B cell (primary cell): ENCODE results near the gene ELK4. TPM values are rescaled to one million over a fixed set of nuclear protein-coding genes. Genes with fewer than 3 reads are reported as not detected.

ENCODE experiments used
- ATAC-seq: fragments of 200-7000 bp; cut with Tn5 transposase; one replicate; pipeline ENCODE4 v1.10.0; 2021; ENCODE audit warnings: low read depth, mild to moderate bottlenecking, moderate number of reproducible peaks, moderate library complexity
- CTCF ChIA-PET: fragments of 350-600 bp; sonication (Branson Sonifier 250); formaldehyde crosslinking; loops from one replicate; lab custom pipeline; 2021; ENCODE audit warnings: antibody characterized with exemption, inconsistent platforms; lab: Charles Lee
- POLR2A ChIA-PET: fragments of 350-600 bp; sonication (Branson Sonifier 250); formaldehyde crosslinking; loops from one replicate; lab custom pipeline; 2021; ENCODE audit warnings: antibody characterized with exemption; lab: Charles Lee
- DNase-seq: peaks from one replicate; pipeline ENCODE4 v3.0.0; 2013
- H2AFZ ChIP-seq: 2 replicates; pipeline ENCODE4 v1.6.1; 2012; ENCODE audit warnings: mild to moderate bottlenecking, low read depth, low read length; ENCODE audit not compliant: insufficient read depth, poor library complexity, severe bottlenecking
- H3K27ac ChIP-seq, 2 donors: 1 replicate in 1 of 2; 2 replicates in 1 of 2; pipeline ENCODE4 v1.5.1; 2012 to 2013; ENCODE audit warnings: low read length in 2 of 2, mild to moderate bottlenecking in 2 of 2, moderate library complexity in 1 of 2
- H3K27me3 ChIP-seq, 4 experiments: fragments of 200-600 bp in 1 of 4; sonication (generic) in 1 of 4; replicated peaks in 1 of 4; 1 replicate in 2 of 4; 2 replicates in 2 of 4; pipeline versions ENCODE4 v1.6.1 to v1.7.0; 2013 to 2016; ENCODE audit warnings: low read length in 3 of 4, mild to moderate bottlenecking in 2 of 4, mixed read lengths in 1 of 4, moderate library complexity in 1 of 4; ENCODE audit not compliant: insufficient read depth in 4 of 4, control insufficient read depth in 3 of 4; ENCODE audit errors: control extremely low read depth in 1 of 4
- H3K36me3 ChIP-seq, 2 experiments: replicated peaks in 1 of 2; 1 replicate in 1 of 2; 2 replicates in 1 of 2; pipeline versions ENCODE4 v1.6.1 to v1.7.1; 2013; ENCODE audit warnings: low read length in 1 of 2; ENCODE audit not compliant: insufficient read depth in 2 of 2, control insufficient read depth in 1 of 2; ENCODE audit errors: control extremely low read depth in 1 of 2, extremely low read depth in 1 of 2
- H3K4me1 ChIP-seq, 2 donors: fragments of 200-600 bp in 1 of 2; sonication (generic) in 1 of 2; 1 replicate in 1 of 2; 2 replicates in 1 of 2; pipeline versions ENCODE4 v1.5.1 to v1.6.1; 2013 to 2017; ENCODE audit warnings: low read length in 2 of 2; ENCODE audit not compliant: control insufficient read depth in 2 of 2, insufficient read depth in 2 of 2
- H3K4me2 ChIP-seq: replicated peaks from 2 replicates; pipeline ENCODE3; 2012; ENCODE audit warnings: mild to moderate bottlenecking, low read depth, low read length; ENCODE audit not compliant: poor library complexity, severe bottlenecking
- H3K4me3 ChIP-seq, 5 experiments: fragments of 200-600 bp in 1 of 5; sonication (generic) in 1 of 5; 1 replicate in 3 of 5; 2 replicates in 2 of 5; pipeline versions ENCODE4 v1.5.1 to v1.7.0; 2011 to 2016; ENCODE audit warnings: low read length in 4 of 5, mild to moderate bottlenecking in 4 of 5, low read depth in 2 of 5, control low read depth in 1 of 5, moderate library complexity in 1 of 5; ENCODE audit not compliant: insufficient read depth in 1 of 5; ENCODE audit errors: control extremely low read depth in 1 of 5, extremely low read depth in 1 of 5
- H3K79me2 ChIP-seq: fragments of 200-600 bp; sonication (generic); one replicate; pipeline ENCODE4 v1.6.0; 2016; ENCODE audit warnings: low read length; ENCODE audit not compliant: control insufficient read depth, insufficient read depth
- H3K9ac ChIP-seq: fragments of 200-600 bp; sonication (generic); 2 replicates; pipeline ENCODE4 v1.6.1; 2017; ENCODE audit warnings: mild to moderate bottlenecking, low read length, moderate library complexity
- H3K9me3 ChIP-seq, 3 donors: one replicate each; pipeline versions ENCODE4 v1.6.1 to v1.7.1; 2013; ENCODE audit warnings: low read length in 2 of 3; ENCODE audit not compliant: control insufficient read depth in 2 of 3, insufficient read depth in 1 of 3; ENCODE audit errors: control extremely low read depth in 1 of 3
- H4K20me1 ChIP-seq: 2 replicates; pipeline ENCODE4 v1.6.0; 2012; ENCODE audit warnings: mild to moderate bottlenecking, low read length; ENCODE audit not compliant: insufficient read depth, control insufficient read depth, poor library complexity, severe bottlenecking
- H3K27ac Mint-ChIP-seq: one replicate; pipeline ENCODE4 v1.8.0; 2021; ENCODE audit warnings: mixed read lengths
- H3K27me3 Mint-ChIP-seq: one replicate; pipeline ENCODE4 v1.8.0; 2021; ENCODE audit warnings: mixed read lengths
- H3K4me1 Mint-ChIP-seq: one replicate; pipeline ENCODE4 v1.8.0; 2021; ENCODE audit warnings: mixed read lengths
- H3K4me3 Mint-ChIP-seq: one replicate; pipeline ENCODE4 v1.8.0; 2021; ENCODE audit warnings: mixed read lengths
- H3K9me3 Mint-ChIP-seq: one replicate; pipeline ENCODE4 v1.8.0; 2022; ENCODE audit warnings: mixed read lengths; ENCODE audit not compliant: insufficient read depth
- EZH2 ChIP-seq: IDR thresholded peaks from 2 replicates; pipeline ENCODE4 v1.6.1; 2012; ENCODE audit warnings: borderline replicate concordance, low read depth, mild to moderate bottlenecking, moderate library complexity, low read length; ENCODE audit not compliant: insufficient read depth, poor library complexity, severe bottlenecking
- WGBS: methylation state at CpG from one replicate; pipeline ENCODE4 v1.1.5; 2013; ENCODE audit warnings: missing lambda C conversion rate; ENCODE audit not compliant: insufficient coverage; 5-methylcytosine and 5-hydroxymethylcytosine counted together
- intact Hi-C: fragments of 100-400 bp; cut with micrococcal nuclease; formaldehyde crosslinking; loops from one replicate; pipeline ENCODE4 v1.10.0; 2022
- polyA plus RNA-seq: library from polyadenylated mRNA; depleted of rRNA; stranded (reverse); fragments of >200 nt; gene quantifications from 2 replicates; pipeline ENCODE4 v1.2.3, GENCODE V29; 2012
- total RNA-seq, 2 donors: library from RNA; stranded (reverse); fragments of 120-200 nt in 1 of 2; gene quantifications; 1 replicate in 1 of 2; 2 replicates in 1 of 2; pipeline versions ENCODE4 v1.2.3 to v1.2.4, GENCODE V29; 2013 to 2022
- TF ChIP-seq, protein P1 (sequence below): fragments of 200-600 bp; IDR thresholded peaks from one replicate; pipeline ENCODE4 v1.8.0; 2022; ENCODE audit warnings: antibody characterized with exemption, mild to moderate bottlenecking

Gene ELK4
- total and polyA plus RNA-seq, 2 donors (not counting 1 experiment from before 2014, with no cell fraction given) = 11.0 to 151 TPM

DNA sequence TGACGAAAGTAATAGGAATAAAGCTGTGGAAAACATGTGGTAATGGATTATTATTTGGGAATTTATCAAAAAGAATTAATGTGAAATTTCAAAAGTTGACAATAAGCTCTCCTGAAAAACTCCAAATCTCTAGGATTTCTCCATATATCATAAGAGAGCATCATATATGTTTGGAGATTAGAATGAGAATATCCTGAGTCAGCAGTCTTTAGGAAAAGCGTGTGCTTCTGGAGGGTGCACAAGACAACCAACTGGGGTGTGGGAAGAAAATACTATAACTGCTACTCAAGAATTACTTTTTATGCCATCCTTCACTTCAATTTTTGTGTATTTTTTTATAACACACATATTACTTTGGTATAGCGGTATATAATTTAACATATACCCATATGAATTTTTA, 19.7 kb downstream of the ELK4 start:
- Mint-ChIP-seq H3K27me3 (no peaks in the 10 kb centered on the region), H3K4me1 (peaks cover 25% of the 10 kb centered on the region), H3K9me3 (no peaks in the 10 kb centered on the region), H3K4me3 (no peak overlapping the region), H3K27ac (no peak overlapping the region)
- Histone ChIP-seq H3K4me2 (no peak overlapping the region), H2AFZ (no peak overlapping the region), H3K9me3 (no peaks in the 10 kb centered on the region), H3K36me3 (peaks cover 1 to 80% of the 10 kb centered on the region in 2 experiments), H3K9ac (no peak overlapping the region), H3K27me3 (no peaks in the 10 kb centered on the region), H3K79me2 (peaks cover 89% of the 10 kb centered on the region), H3K4me3 (no peak overlapping the region), H3K27ac (no peak overlapping the region), H4K20me1 (peaks cover 54% of the 10 kb centered on the region), H3K4me1 (peaks cover 0 to 7% of the 10 kb centered on the region in 2 donors)
- intact Hi-C loops = no loop called here
- ATAC-seq = no peak
- TF ChIP-seq, protein P1, sequence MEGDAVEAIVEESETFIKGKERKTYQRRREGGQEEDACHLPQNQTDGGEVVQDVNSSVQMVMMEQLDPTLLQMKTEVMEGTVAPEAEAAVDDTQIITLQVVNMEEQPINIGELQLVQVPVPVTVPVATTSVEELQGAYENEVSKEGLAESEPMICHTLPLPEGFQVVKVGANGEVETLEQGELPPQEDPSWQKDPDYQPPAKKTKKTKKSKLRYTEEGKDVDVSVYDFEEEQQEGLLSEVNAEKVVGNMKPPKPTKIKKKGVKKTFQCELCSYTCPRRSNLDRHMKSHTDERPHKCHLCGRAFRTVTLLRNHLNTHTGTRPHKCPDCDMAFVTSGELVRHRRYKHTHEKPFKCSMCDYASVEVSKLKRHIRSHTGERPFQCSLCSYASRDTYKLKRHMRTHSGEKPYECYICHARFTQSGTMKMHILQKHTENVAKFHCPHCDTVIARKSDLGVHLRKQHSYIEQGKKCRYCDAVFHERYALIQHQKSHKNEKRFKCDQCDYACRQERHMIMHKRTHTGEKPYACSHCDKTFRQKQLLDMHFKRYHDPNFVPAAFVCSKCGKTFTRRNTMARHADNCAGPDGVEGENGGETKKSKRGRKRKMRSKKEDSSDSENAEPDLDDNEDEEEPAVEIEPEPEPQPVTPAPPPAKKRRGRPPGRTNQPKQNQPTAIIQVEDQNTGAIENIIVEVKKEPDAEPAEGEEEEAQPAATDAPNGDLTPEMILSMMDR = no peak
- no peak for TF ChIP-seq EZH2
- WGBS = no CpG with 5 or more reads among the region's 3 CpGs
- POLR2A ChIA-PET = interaction anchor here (0.7 kb wide), 1 partner anchor 26 kb away, joined by 3 read pairs; no protein-coding TSS in a partner anchor
- CTCF ChIA-PET = interaction anchor here (1.5 to 2.5 kb wide), 3 partner anchors 20 to 46 kb away, joined by 3 to 9 read pairs (median 8); no protein-coding TSS in a partner anchor
- no peak for DNase-seq

DNA sequence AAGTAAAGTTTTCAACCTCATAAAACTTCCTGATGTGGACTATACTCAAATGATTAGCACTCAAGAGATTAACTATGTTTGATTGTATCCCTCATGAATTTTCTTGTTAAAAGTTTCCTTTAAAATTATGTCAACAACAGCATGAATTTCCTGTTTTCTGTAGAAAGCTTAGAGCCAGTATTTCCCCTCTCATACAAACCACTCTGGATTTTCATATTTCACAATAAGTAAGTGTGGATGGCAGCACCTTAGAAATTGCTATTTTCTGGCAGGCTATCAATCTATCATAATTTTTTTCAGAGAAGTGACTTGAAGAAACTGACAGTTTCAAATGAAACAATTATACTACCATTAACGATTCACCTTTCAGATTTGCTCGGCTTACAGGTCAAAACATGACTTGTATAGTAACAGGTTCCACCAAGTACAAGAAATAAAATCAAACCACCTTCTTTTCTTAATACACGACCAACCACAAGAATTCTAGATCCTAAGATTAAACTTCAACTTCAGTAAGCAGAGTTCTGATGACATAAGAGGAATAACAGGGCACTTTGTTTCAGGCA, 20.8 kb downstream of the ELK4 start:
- ChIA-PET POLR2A (no interaction called here), CTCF (interaction anchor here (1.5 kb wide), 1 partner anchor 19 kb away, joined by 3 read pairs; no protein-coding TSS in a partner anchor)
- Histone ChIP-seq H3K4me2 (no peak overlapping the region), H3K27ac (peak overlapping the region in 1 of 2 donors; percentile 59), H3K9ac (no peak overlapping the region), H3K4me1 (peaks cover 0 to 7% of the 10 kb centered on the region in 2 donors), H2AFZ (no peak overlapping the region), H3K79me2 (peaks cover 88% of the 10 kb centered on the region), H4K20me1 (peaks cover 48% of the 10 kb centered on the region), H3K27me3 (no peaks in the 10 kb centered on the region), H3K36me3 (peaks cover 1 to 70% of the 10 kb centered on the region in 2 experiments), H3K4me3 (no peak overlapping the region), H3K9me3 (no peaks in the 10 kb centered on the region)
- ATAC-seq (no peak), DNase-seq (no peak)
- H3K27ac Mint-ChIP-seq = peak overlapping the region; percentile 11
- H3K4me1 Mint-ChIP-seq = peaks cover 24% of the 10 kb centered on the region
- intact Hi-C loops = no loop called here
- no peaks in the 10 kb centered on the region for H3K9me3 Mint-ChIP-seq
- no peaks in the 10 kb centered on the region for H3K27me3 Mint-ChIP-seq
- TF ChIP-seq, protein P1 = no peak
- TF ChIP-seq EZH2 = no peak
- no peak overlapping the region for H3K4me3 Mint-ChIP-seq
- 20% methylated on average over 1 of the region's 3 CpGs for WGBS
